ENCODE data around the gene TIMELESS.
"Not testable (repeated sequence)": the region's sequence is repeated elsewhere in the genome, so short reads cannot be mapped to it uniquely, and the experiment has no call there.

TIMELESS gene

GRCh38 chr12:56448860-56449621 is at the start of gene TIMELESS:
Gene TIMELESS (minus strand): TSS chr12:56449426. CDS start chr12:56434170, 15,256 bp downstream.
- peak; percentile 89 for DNase-seq

- not testable (repeated sequence) for DNase-seq
Measured at GRCh38 chr12:56498126-56498902, 49.1 kb upstream of the TIMELESS start.

DNA sequence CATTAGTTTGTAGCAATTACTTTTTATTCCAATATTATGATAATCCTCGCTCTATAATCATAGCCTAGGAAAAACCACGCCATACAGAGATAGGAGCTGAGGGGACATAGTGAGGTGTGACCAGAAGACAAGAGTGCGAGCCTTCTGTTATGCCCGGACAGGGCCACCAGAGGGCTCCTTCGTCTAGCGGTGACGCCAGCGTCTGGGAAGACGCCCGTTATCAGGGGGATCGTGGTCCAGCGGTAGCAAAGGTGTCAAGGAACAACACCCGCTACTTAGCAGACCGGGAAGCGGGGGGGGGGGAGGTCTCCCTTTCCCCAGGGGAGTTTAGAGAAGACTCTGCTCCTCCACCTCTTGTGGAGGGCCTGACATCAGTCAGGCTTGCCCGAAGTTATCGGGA is 47.5 kb upstream of the TIMELESS start:
- not testable (repeated sequence) for DNase-seq

GRCh38 chr12:56494481-56494880 is 45.3 kb upstream of the TIMELESS start:
- not testable (repeated sequence) for DNase-seq

DNA sequence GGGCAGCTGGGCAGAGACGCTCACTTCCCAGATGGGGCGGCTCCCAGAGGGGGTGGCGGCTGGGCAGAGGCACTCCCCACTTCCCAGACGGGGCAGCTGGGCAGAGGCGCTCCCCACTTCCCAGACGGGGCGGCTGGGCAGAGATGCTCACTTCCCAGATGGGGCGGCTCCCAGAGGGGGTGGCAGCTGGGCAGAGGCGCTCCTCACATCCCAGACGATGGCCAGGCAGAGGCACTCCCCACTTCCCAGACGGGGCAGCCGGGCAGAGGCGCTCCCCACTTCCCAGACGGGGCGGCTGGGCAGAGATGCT is 44.8 kb upstream of the TIMELESS start:
- not testable (repeated sequence) for DNase-seq

DNA sequence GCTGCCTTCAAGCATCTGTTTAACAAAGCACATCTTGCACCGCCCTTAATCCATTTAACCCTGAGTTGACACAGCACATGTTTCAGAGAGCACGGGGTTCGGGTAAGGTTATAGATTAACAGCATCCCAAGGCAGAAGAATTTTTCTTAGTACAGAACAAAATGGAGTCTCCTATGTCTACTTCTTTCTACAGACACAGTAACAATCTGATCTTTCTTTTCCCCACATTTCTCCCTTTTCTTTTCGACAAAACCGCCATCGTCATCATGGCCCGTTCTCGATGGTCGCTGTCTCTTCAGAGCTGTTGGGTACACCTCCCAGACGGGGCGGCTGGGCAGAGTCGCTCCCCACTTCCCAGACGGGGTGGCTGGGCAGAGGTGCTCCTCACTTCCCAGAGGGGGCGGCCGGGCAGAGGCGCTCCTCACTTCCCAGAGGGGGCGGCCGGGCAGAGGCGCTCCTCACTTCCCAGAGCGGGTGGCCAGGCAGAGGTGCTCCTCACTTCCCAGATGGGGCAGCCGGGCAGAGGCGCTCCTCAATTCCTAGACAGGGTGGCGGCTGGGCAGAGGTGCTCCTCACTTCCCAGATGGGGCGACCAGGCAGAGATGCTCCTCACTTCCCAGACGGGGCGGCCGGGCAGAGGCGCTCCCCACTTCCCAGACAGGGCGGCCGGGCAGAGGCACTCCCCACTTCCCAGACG is 44.3 kb upstream of the TIMELESS start:
- not testable (repeated sequence) for DNase-seq

DNA sequence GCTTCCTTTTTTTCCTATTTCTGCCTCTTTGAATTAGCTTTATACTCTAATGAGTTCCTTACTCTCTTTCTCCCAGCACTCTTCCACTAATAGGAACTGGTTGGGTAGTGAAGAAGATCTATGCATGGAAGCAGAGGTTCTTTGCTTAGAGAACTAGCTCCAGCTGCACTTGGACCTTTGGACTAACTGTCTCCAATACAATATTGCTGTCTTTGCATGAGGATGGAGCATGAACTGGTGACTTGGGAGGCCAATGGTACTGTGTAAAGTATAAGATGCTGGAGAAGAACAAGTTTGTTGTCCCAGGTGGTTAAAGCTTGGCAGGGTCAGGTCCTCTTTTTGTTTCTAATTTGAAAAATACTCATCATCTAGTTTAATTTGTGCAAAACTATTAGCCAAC is 41.1 kb upstream of the TIMELESS start:
- no peak for DNase-seq

DNA sequence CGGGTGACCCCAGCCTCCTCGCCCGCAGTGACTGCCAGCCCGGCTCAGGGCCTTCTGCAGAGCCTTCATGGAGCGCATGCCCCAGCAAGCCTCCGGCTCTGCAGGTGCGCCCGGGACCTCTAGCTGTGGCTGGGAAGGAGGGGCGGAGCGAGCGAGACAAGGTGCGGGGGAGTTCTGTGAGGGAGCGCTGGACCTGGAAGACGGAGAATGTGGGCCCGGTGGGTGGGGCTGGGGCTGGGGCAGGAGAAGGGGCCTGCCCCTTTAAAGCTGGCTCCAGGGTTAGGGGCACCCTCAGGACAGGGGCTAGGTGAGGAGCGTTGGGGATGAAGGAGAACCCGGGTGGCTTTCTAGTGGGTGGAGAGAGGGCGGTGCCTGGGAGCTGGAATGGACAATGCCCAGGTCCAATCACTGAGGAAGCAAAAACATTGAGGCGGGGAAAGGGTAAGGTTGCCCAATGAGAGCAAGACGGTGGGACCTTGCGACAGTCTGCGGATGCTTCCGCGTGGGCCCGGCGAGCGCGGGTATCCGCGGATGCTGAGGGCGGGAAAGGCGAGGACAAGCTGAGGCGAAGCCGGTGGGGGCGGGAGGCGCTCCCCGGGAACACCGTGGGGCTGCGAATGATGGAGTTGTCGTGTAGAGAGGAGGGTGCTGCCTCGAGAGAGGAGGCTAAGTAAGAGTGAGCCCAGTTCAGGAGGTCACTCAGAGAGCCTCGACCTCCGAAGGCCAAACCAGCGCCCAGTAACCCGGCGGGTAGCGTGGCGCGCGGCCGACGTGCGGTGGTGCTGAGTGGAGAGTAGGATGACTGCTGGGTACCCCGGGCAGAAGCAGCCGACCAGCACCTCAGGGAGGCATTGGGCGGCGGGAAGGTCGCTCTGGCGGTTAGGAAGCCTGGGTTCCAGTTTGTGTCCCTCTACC is 39.1 kb upstream of the TIMELESS start, which contains the start of gene GLS2:
TSS of gene GLS2 (minus strand) at position 121 of the 915 bp plus-strand sequence. CDS start at position 78, 43 bp downstream.
- DNase-seq, result no peak

- no peak for DNase-seq
Measured at GRCh38 chr12:56487448-56488040, 38.3 kb upstream of the TIMELESS start.

- DNase-seq, result no peak
Measured at GRCh38 chr12:56486694-56487093, 37.5 kb upstream of the TIMELESS start.

- no peak for DNase-seq
Measured at GRCh38 chr12:56484566-56484965, 35.3 kb upstream of the TIMELESS start.

DNA sequence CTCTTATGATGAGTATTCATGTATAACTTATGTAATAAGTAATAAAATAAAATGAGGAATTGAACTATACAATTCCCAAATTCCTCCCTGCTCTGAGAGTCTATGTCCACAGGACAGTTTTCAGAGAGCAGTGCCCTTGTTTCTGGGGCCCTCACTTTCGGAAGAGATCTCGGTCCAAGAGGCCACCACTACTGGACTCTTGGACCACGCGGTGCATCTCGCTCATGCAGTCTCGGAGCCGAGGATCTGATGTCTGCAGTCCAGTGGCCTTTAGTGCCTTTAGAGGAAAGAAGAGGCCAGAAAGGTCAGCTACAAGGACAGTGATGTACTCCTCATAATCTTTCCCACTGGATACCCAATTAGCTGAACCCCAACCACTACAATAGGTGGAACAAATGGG is 30.4 kb upstream of the TIMELESS start:
- no peak for DNase-seq

DNA sequence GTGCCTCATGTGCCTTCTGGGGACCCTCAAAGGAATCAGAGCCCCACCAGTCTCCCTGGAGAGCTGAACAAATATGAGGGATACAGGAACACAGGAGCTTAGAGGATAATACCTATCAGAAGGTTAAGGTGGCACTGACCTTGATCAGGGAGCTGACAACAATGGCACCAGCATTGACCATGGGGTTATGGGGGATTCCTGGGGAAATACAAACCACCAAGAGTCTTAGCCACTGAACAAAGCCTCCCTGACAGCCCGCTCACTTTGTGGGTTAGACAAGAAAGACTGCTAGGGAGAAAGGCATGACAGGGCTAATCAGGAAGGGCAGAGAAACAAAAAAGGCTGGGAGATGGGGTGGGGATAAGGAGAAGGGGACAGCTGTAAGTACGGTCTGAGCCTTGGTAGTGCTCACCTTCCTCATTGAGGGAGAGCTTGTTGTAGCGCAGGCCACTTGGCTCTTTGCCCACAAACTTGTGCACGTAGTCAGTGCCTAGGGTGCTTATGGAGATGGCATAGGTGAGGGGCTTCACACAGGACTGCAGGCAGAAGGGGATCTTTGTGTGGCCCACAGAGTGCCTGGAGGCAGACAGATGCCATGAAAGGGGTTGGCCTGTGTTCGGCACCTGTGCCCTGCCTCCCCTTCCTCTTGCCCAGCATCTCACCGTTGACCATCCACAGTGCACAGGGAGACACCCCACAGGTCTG is 28.4 kb upstream of the TIMELESS start:
- no peak for DNase-seq

GRCh38 chr12:56476972-56477432 is 27.8 kb upstream of the TIMELESS start:
- no peak for DNase-seq

GRCh38 chr12:56476143-56476542 is 26.9 kb upstream of the TIMELESS start:
- no peak for DNase-seq

DNA sequence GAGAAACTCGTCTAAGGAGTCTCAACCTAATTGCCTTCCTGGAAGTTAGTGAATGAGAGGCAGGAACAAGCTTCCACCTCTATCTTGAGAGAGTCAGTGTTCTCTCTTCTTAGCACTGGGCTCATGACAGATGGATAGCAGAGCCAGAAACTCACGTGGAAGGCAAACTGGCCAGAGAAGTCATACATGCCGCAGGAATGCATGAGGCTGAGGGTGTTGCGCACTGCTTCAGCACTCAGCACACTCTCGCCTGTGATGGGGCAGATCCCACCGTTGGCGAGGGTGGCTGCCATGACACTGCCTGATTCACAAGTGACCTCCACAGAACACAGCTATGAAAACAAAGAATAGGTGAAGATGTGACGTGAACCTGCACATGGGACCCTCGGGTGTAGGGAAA is 25.2 kb upstream of the TIMELESS start:
- no peak for DNase-seq

DNA sequence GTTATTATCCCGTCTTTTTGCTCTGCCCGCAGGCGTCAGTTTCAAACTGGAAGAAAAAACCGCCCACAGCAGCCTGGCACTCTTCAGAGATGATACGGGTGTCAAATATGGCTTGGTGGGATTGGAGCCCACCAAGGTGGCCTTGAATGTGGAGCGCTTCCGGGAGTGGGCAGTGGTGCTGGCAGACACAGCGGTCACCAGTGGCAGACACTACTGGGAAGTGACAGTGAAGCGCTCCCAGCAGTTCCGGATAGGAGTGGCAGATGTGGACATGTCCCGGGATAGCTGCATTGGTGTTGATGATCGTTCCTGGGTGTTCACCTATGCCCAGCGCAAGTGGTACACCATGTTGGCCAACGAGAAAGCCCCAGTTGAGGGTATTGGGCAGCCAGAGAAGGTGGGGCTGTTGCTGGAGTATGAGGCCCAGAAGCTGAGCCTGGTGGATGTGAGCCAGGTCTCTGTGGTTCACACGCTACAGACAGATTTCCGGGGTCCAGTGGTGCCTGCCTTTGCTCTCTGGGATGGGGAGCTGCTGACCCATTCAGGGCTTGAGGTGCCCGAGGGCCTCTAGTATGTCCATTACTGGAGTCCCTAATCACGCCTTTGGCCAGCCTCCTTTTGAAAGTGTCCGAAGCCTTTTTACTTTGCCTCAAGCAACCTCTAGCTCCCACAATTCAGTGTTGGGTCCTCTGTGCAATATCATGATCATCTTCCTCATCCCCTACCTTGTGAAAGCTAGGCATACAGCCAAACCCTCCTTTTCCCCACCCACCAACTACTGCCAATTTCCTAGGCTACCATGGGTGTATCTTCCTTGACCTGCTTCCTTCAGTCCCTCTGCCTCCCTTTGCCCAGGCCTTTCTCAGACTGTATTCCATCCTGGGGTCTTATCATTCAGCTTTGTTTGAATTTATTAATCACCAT is 20.0 kb upstream of the TIMELESS start:
- DNase-seq, result no peak

GRCh38 chr12:56468216-56469006 is 19.2 kb upstream of the TIMELESS start, which contains the start of gene SPRYD4:
Gene SPRYD4 (plus strand): TSS chr12:56468578. CDS start chr12:56468592, 14 bp downstream.
- peak; percentile 94 for DNase-seq

DNA sequence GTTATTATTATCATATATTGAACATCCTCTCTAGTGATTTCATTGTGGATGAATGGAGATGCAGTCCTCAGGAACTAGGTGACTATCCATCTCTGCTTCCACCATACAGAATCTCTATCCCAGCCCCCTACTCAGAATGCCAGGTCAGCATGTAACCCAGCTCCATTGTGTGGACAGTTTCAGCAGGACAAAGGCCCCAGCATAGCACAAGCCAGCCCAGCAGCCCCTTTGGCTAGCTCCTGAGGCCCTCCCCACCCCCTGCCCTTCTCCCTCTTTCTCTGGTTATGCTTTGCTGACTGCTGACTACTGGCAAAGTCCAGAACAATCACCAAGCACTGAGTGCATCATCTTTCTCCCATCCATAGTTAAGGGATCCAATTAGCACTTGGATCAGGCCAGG is 13.3 kb upstream of the TIMELESS start:
- no peak for DNase-seq

All from HCEC 1CT (cell line).